Ovary (tissue), 9 donors: Measurements from ENCODE around the gene CFDP1. TPM values are rescaled to one million over a fixed set of nuclear protein-coding genes. Genes with fewer than 3 reads are reported as not detected.

ENCODE experiments used
- DNase-seq, 5 donors: peaks; one replicate each; pipeline ENCODE4 v3.0.0-alpha.2; 2019 to 2020
- H3K27ac ChIP-seq, 2 donors: fragments of 200-600 bp; one replicate each; pipeline versions ENCODE4 v1.5.1 to v1.8.0; 2019 to 2022
- H3K27me3 ChIP-seq: fragments of 200-600 bp; one replicate; pipeline ENCODE4 v1.8.0; 2022
- H3K36me3 ChIP-seq: fragments of 200-600 bp; sonication (generic); one replicate; pipeline ENCODE4 v1.5.1; 2019
- H3K4me1 ChIP-seq: one replicate; pipeline ENCODE4 v1.8.1; 2013; ENCODE audit warnings: mild to moderate bottlenecking, moderate library complexity; ENCODE audit not compliant: insufficient read depth
- H3K4me3 ChIP-seq: fragments of 200-600 bp; sonication (generic); one replicate; pipeline ENCODE4 v1.5.1; 2017
- H3K9me3 ChIP-seq, 2 donors: fragments of 200-600 bp in 1 of 2; sonication (generic) in 1 of 2; one replicate each; pipeline versions ENCODE4 v1.5.1 to v1.8.1; 2013 to 2019; ENCODE audit warnings: mild to moderate bottlenecking in 1 of 2, moderate library complexity in 1 of 2
- EP300 ChIP-seq: sonication (generic); formaldehyde crosslinking; IDR thresholded peaks from one replicate; pipeline ENCODE4 v1.6.1; 2017; ENCODE audit warnings: antibody characterized with exemption
- POLR2A ChIP-seq: fragments of 450-650 bp; IDR thresholded peaks from one replicate; pipeline ENCODE4 v1.6.1; 2017; ENCODE audit warnings: antibody characterized with exemption, mild to moderate bottlenecking, moderate library complexity
- WGBS, 3 donors: extraction: QIAGEN DNeasy Blood & Tissue Kit in 1 of 3; methylation state at CpG; one replicate each; pipeline versions ENCODE4 v1.1.5 to v1.1.7; 2013 to 2017; 5-methylcytosine and 5-hydroxymethylcytosine counted together
- intact Hi-C, 4 donors: fragments of 100-400 bp; cut with DNase I; formaldehyde crosslinking; loops; one replicate each; pipeline versions ENCODE4 v1.11.0 to v1.15.1; 2022 to 2023
- polyA plus RNA-seq, 2 donors: library from polyadenylated mRNA; stranded (reverse); fragments of 200-250 nt in 1 of 2; fragments of 350-450 nt in 1 of 2; fragmentation: Illumina TruSeq in 1 of 2; extraction: RNeasy Lipid Tissue Mini Kit (QIAGEN cat#74804) in 1 of 2; gene quantifications; one replicate each; pipeline ENCODE4 v1.2.3, GENCODE V29; 2013 to 2014
- total RNA-seq, 7 donors: library from RNA; depleted of rRNA in 2 of 7; stranded (reverse); fragments of >200 nt in 2 of 7; fragmentation: NEBNext Ultra II Directional in 3 of 7; extraction: Animal tissue kit (Norgen Biotek cat#: 25700) in 3 of 7; gene quantifications; one replicate each; pipeline versions ENCODE4 v1.1.0 to v1.2.4, GENCODE V29; 2016 to 2023
- TF ChIP-seq, protein P1 (sequence below), 3 donors: fragments of 450-650 bp in 2 of 3; fragments of 200-600 bp in 1 of 3; IDR thresholded peaks; one replicate each; pipeline versions ENCODE4 v1.5.1 to v1.8.0; 2016 to 2022; ENCODE audit warnings: antibody characterized with exemption in 3 of 3, mild to moderate bottlenecking in 1 of 3
- donor health status: DM: no; HTN: no; CAD: no; lungs with moderate emphysema.
- donor health status: DM: no; HTN: no; CAD: no.
- donor health status: Bipolar disorder and iron deficiency.
- donor health status: DM: yes; HTN: yes; CAD: no.
- donor health status: DM: no; HTN: no; CAD: no.
- donor health status: DM: yes; HTN: yes; CAD: no.

CFDP1 gene
- total and polyA plus RNA-seq, 9 donors = 67.0 to 173 (median 73.0) TPM

- Histone ChIP-seq H3K27me3 (no peaks in the 10 kb centered on the region), H3K27ac (peak overlapping the region in 1 of 2 donors; percentile 73), H3K36me3 (no peaks in the 10 kb centered on the region), H3K4me1 (peaks cover 2% of the 10 kb centered on the region), H3K4me3 (no peak overlapping the region), H3K9me3 (no peaks in the 10 kb centered on the region)
- DNase-seq = peak; percentile 58 to 86 (median 73)
- intact Hi-C loops = loop anchor here in 2 of 4 donors (5.0 to 10.0 kb wide), 2 partner anchors 38 to 71 kb away; no protein-coding TSS in a partner anchor
- 11 to 19% (median 18%) methylated on average over 8 of the region's 8 CpGs for WGBS, 3 donors
- TF ChIP-seq POLR2A = no peak
- TF ChIP-seq EP300 = peak; percentile 25
- TF ChIP-seq, protein P1, sequence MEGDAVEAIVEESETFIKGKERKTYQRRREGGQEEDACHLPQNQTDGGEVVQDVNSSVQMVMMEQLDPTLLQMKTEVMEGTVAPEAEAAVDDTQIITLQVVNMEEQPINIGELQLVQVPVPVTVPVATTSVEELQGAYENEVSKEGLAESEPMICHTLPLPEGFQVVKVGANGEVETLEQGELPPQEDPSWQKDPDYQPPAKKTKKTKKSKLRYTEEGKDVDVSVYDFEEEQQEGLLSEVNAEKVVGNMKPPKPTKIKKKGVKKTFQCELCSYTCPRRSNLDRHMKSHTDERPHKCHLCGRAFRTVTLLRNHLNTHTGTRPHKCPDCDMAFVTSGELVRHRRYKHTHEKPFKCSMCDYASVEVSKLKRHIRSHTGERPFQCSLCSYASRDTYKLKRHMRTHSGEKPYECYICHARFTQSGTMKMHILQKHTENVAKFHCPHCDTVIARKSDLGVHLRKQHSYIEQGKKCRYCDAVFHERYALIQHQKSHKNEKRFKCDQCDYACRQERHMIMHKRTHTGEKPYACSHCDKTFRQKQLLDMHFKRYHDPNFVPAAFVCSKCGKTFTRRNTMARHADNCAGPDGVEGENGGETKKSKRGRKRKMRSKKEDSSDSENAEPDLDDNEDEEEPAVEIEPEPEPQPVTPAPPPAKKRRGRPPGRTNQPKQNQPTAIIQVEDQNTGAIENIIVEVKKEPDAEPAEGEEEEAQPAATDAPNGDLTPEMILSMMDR (IDR thresholded peaks at IDR 0.05) = no peak
Measured at GRCh38 chr16:75305364-75306098, 127.8 kb downstream of the CFDP1 start.

GRCh38 chr16:75304521-75305363, 128.6 kb downstream of the CFDP1 start:
- Histone ChIP-seq H3K4me1 (peaks cover 2% of the 10 kb centered on the region), H3K36me3 (no peaks in the 10 kb centered on the region), H3K4me3 (no peak overlapping the region), H3K27ac (peak overlapping the region in 1 of 2 donors; percentile 73), H3K9me3 (no peaks in the 10 kb centered on the region), H3K27me3 (no peaks in the 10 kb centered on the region)
- WGBS, 3 donors = 36 to 62% (median 41%) methylated on average over 4 of the region's 4 CpGs
- TF ChIP-seq EP300 (no peak), POLR2A (no peak)
- TF ChIP-seq, protein P1 (IDR thresholded peaks at IDR 0.05) = no peak
- DNase-seq = peak; percentile 47 to 61 (median 53)
- intact Hi-C loops = loop anchor here in 3 of 4 donors (5.0 to 10.0 kb wide), 3 partner anchors 37 to 70 kb away; no protein-coding TSS in a partner anchor

DNA sequence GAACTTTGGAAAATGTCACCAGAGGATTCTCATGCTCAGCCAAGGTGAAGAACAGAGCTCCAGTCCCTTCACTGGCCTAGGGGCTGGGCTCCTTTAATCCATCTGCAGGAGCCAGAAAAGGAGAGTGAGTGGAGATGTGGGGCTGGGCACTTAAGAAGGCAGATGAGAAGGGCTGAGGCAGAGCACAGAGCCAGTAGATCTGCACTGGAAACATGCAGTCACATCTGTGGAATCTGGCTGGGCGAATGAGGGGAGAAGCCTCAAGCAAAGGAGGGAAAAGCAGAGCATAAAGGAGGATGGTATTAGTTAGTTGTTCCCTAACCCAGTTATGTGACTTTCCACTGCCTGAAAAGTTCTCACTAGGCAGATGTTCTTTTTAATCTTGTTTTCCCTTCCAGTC, 131.5 kb downstream of the CFDP1 start:
- no peak overlapping the region for H3K4me3 ChIP-seq
- no peaks in the 10 kb centered on the region for H3K36me3 ChIP-seq
- WGBS, 3 donors = 76 to 87% (median 86%) methylated on average over 1 of the region's 1 CpG
- H3K4me1 ChIP-seq = peaks cover 2% of the 10 kb centered on the region
- H3K9me3 ChIP-seq = no peaks in the 10 kb centered on the region
- no peaks in the 10 kb centered on the region for H3K27me3 ChIP-seq
- no peak for DNase-seq
- TF ChIP-seq, protein P1 (IDR thresholded peaks at IDR 0.05) = no peak
- TF ChIP-seq POLR2A = no peak
- TF ChIP-seq EP300 = no peak
- H3K27ac ChIP-seq = no peak overlapping the region
- intact Hi-C loops = loop anchor here in 2 of 4 donors (5.0 to 10.0 kb wide), 2 partner anchors 65 to 67 kb away; no protein-coding TSS in a partner anchor

DNA sequence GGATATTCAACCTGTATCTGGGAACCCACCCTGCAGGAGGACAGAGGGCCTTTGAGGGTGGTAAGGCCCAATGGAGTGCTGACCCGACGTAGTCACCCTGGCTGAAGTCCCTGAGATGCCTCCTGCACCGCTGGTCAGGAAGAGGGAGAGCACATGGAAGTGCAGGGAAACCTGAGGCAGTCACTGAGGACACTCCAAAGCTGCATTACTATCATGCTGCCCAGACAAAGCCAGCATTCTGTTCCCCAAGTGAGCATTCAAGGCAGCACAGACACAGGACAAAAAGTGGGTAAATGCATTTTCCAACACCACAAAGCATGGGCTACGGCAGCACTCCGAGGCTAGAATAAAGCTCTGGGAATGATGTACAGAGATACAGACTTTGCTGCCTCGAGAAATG, 135.0 kb downstream of the CFDP1 start:
- TF ChIP-seq, protein P1 (IDR thresholded peaks at IDR 0.05) = no peak
- TF ChIP-seq POLR2A (no peak), EP300 (no peak)
- intact Hi-C loops = no loop called here
- Histone ChIP-seq H3K4me3 (no peak overlapping the region), H3K27me3 (no peaks in the 10 kb centered on the region), H3K9me3 (no peaks in the 10 kb centered on the region), H3K27ac (no peak overlapping the region), H3K4me1 (peaks cover 6% of the 10 kb centered on the region), H3K36me3 (no peaks in the 10 kb centered on the region)
- DNase-seq = no peak
- 74 to 88% (median 83%) methylated on average over 6 of the region's 6 CpGs for WGBS, 3 donors
